Endodermal cell (in vitro differentiated cells): ENCODE measurements around the gene ROBO4. TPM values are rescaled to one million over a fixed set of nuclear protein-coding genes. Genes with fewer than 3 reads are reported as not detected.
A peak's percentile ranks its signal among the peaks of the same experiment; 100 is the strongest.

ENCODE experiments used
- DNase-seq: peaks from one replicate; pipeline ENCODE4 v3.0.0-alpha.2; 2017
- H3K27ac ChIP-seq: 2 replicates; pipeline ENCODE4 v1.5.1; 2013; ENCODE audit warnings: mild to moderate bottlenecking, low read depth, low read length, moderate library complexity
- H3K27me3 ChIP-seq: 2 replicates; pipeline ENCODE4 v1.6.1; 2013; ENCODE audit warnings: mild to moderate bottlenecking, low read length, moderate library complexity; ENCODE audit not compliant: insufficient read depth, control insufficient read depth, poor library complexity, severe bottlenecking
- H3K36me3 ChIP-seq: 2 replicates; pipeline ENCODE4 v1.7.0; 2013; ENCODE audit warnings: mild to moderate bottlenecking, low read length, moderate library complexity; ENCODE audit not compliant: control insufficient read depth, insufficient read depth
- H3K4me1 ChIP-seq: one replicate; pipeline ENCODE4 v1.7.0; 2013; ENCODE audit warnings: low read length; ENCODE audit not compliant: control insufficient read depth, insufficient read depth
- H3K4me3 ChIP-seq: 2 replicates; pipeline ENCODE4 v1.5.1; 2013; ENCODE audit warnings: mild to moderate bottlenecking, low read length, moderate library complexity
- H3K9ac ChIP-seq: 2 replicates; pipeline ENCODE4 v1.6.1; 2013; ENCODE audit warnings: mild to moderate bottlenecking, low read length, moderate library complexity; ENCODE audit not compliant: poor library complexity, severe bottlenecking; ENCODE audit errors: extremely low read depth
- H3K9me3 ChIP-seq: 2 replicates; pipeline ENCODE4 v1.6.1; 2013; ENCODE audit warnings: mild to moderate bottlenecking, low read length, moderate library complexity; ENCODE audit not compliant: control insufficient read depth
- H3K27ac Mint-ChIP-seq: 2 replicates; pipeline ENCODE4 v1.8.0; 2020; ENCODE audit warnings: mixed read lengths
- H3K27me3 Mint-ChIP-seq: 2 replicates; pipeline ENCODE4 v1.8.0; 2021; ENCODE audit warnings: mild to moderate bottlenecking, mixed read lengths; ENCODE audit not compliant: insufficient read depth
- H3K36me3 Mint-ChIP-seq: 2 replicates; pipeline ENCODE4 v1.8.0; 2020; ENCODE audit warnings: low read depth, mixed read lengths
- H3K4me1 Mint-ChIP-seq: 2 replicates; pipeline ENCODE4 v1.8.0; 2020; ENCODE audit warnings: mixed read lengths
- H3K4me3 Mint-ChIP-seq: 2 replicates; pipeline ENCODE4 v1.8.0; 2020; ENCODE audit warnings: mild to moderate bottlenecking, moderate library complexity, mixed read lengths
- H3K9me3 Mint-ChIP-seq: 2 replicates; pipeline ENCODE4 v1.8.0; 2020; ENCODE audit warnings: mild to moderate bottlenecking, mixed read lengths
- WGBS, 2 experiments: methylation state at CpG; one replicate each; pipeline versions ENCODE4 v1.1.5 to v1.1.7; 2013; ENCODE audit warnings: missing lambda C conversion rate in 2 of 2, mixed read lengths in 1 of 2; ENCODE audit not compliant: insufficient coverage in 1 of 2, insufficient read length in 1 of 2; 5-methylcytosine and 5-hydroxymethylcytosine counted together
- total RNA-seq, 2 donors: library from RNA; stranded (reverse); fragmentation: NEBNext Ultra II Directional in 1 of 2; extraction: Animal tissue kit (Norgen Biotek cat#: 25700) in 1 of 2; gene quantifications; 2 replicates in 1 of 2; 3 replicates in 1 of 2; pipeline ENCODE4 v1.2.1, GENCODE V29; 2021
- TF ChIP-seq, protein P1 (sequence below): fragments of 200-600 bp; sonication (generic); conservative IDR thresholded peaks from 2 replicates; pipeline ENCODE4 v1.5.0; 2021; ENCODE audit warnings: antibody characterized with exemption, mild to moderate bottlenecking

ROBO4 gene
- total RNA-seq, 2 donors from 2014 or later, result 0.59 TPM; not detected in 1

DNA sequence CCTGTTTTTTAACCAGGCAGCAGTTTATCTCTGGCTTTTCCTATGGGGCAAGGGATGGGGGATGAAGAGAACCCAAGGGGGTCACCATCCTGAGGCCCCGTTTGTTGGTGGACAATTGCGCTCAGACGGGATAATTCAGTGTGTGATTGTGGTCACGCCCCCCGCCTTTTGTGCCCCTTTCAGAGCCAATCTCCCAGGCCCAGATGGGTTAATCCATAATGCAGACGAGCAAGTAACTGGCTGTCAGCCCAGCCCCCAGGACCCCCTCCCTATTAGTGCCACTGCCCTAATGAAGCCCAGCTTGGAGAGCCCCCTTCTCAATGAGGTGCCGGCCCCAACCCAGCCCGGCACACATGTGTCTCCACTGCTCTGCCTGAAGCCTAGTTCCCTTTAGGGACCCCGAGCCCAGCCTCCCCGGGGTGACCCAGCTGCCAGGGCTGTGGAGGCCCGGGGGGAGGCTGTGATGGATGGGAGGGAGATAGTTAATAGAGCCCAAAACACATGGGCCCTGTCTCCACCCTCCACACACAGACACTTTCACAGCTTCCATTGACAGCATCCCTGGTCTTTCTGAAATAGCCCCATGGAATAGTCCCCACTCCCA is 51.5 kb downstream of the ROBO4 start:
- no peaks in the 10 kb centered on the region for H3K36me3 Mint-ChIP-seq
- H3K36me3 ChIP-seq, result no peaks in the 10 kb centered on the region
- H3K4me1 Mint-ChIP-seq, result peaks cover 18% of the 10 kb centered on the region
- no peaks in the 10 kb centered on the region for H3K9me3 Mint-ChIP-seq
- H3K4me1 ChIP-seq, result no peaks in the 10 kb centered on the region
- TF ChIP-seq, protein P1, sequence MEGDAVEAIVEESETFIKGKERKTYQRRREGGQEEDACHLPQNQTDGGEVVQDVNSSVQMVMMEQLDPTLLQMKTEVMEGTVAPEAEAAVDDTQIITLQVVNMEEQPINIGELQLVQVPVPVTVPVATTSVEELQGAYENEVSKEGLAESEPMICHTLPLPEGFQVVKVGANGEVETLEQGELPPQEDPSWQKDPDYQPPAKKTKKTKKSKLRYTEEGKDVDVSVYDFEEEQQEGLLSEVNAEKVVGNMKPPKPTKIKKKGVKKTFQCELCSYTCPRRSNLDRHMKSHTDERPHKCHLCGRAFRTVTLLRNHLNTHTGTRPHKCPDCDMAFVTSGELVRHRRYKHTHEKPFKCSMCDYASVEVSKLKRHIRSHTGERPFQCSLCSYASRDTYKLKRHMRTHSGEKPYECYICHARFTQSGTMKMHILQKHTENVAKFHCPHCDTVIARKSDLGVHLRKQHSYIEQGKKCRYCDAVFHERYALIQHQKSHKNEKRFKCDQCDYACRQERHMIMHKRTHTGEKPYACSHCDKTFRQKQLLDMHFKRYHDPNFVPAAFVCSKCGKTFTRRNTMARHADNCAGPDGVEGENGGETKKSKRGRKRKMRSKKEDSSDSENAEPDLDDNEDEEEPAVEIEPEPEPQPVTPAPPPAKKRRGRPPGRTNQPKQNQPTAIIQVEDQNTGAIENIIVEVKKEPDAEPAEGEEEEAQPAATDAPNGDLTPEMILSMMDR, result no peak
- H3K4me3 Mint-ChIP-seq, result no peak overlapping the region
- peaks cover 100% of the 10 kb centered on the region for H3K27me3 ChIP-seq
- no peak for DNase-seq
- H3K27ac ChIP-seq, result peak overlapping the region; percentile 47
- H3K9me3 ChIP-seq, result no peaks in the 10 kb centered on the region
- no peak overlapping the region for H3K9ac ChIP-seq
- H3K27ac Mint-ChIP-seq, result no peak overlapping the region
- 44 to 59% methylated on average over 6 to 10 of the region's 11 CpGs for WGBS, 2 experiments
- no peaks in the 10 kb centered on the region for H3K27me3 Mint-ChIP-seq
- H3K4me3 ChIP-seq, result no peak overlapping the region

DNA sequence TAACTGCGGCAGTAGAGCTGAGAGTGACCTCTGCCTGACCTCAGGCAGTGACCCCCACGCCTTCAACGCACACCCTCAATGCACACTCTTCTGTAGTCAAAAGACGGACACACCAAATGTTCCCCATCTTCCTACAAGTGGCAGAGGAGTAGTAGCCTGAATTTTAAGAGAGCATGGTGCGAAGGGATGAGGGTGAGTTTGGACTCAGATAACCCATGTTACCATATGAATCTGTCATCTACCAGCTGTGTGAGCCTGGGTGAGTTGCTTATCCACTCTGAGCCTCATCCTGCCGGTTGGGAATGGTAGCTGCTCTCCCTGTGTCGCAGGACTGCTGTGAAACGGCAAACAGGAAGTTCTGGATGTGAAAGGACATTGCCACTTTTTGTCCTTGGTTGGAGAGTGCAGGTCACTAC is 53.0 kb downstream of the ROBO4 start:
- no peak overlapping the region for H3K4me3 ChIP-seq
- no peaks in the 10 kb centered on the region for H3K36me3 Mint-ChIP-seq
- peaks cover 100% of the 10 kb centered on the region for H3K27me3 ChIP-seq
- H3K27ac Mint-ChIP-seq, result no peak overlapping the region
- no peak overlapping the region for H3K27ac ChIP-seq
- no peak for DNase-seq
- TF ChIP-seq, protein P1, result no peak
- H3K9ac ChIP-seq, result no peak overlapping the region
- H3K9me3 Mint-ChIP-seq, result no peaks in the 10 kb centered on the region
- no peak overlapping the region for H3K4me3 Mint-ChIP-seq
- H3K4me1 Mint-ChIP-seq, result peaks cover 18% of the 10 kb centered on the region
- H3K36me3 ChIP-seq, result no peaks in the 10 kb centered on the region
- H3K4me1 ChIP-seq, result no peaks in the 10 kb centered on the region
- no peaks in the 10 kb centered on the region for H3K27me3 Mint-ChIP-seq
- 31 to 39% methylated on average over 5 to 8 of the region's 8 CpGs for WGBS, 2 experiments
- no peaks in the 10 kb centered on the region for H3K9me3 ChIP-seq

DNA sequence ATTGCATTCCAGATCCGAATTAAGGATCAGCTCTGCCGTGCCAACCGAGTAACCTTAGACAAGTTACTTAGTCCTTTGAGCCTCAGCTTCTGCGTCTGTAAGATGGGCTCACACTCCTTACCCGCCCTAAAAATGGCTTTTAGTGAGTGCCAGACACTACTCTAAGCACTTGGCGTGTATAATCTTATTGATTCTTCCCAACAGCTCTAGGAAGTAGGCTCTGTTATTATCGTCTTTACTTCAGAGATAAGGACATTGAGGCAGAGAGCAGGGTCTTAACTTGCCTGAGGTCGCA is 54.1 kb downstream of the ROBO4 start:
- 18 to 24% methylated on average over 5 to 8 of the region's 8 CpGs for WGBS, 2 experiments
- H3K9ac ChIP-seq, result no peak overlapping the region
- Mint-ChIP-seq H3K9me3 (no peaks in the 10 kb centered on the region), H3K4me3 (peak overlapping the region; percentile 41), H3K27me3 (peaks cover 6% of the 10 kb centered on the region), H3K4me1 (peaks cover 18% of the 10 kb centered on the region), H3K36me3 (no peaks in the 10 kb centered on the region), H3K27ac (no peak overlapping the region)
- H3K36me3 ChIP-seq, result no peaks in the 10 kb centered on the region
- no peak overlapping the region for H3K27ac ChIP-seq
- H3K27me3 ChIP-seq, result peaks cover 100% of the 10 kb centered on the region
- H3K9me3 ChIP-seq, result no peaks in the 10 kb centered on the region
- no peak for DNase-seq
- peak overlapping the region; percentile 15 for H3K4me3 ChIP-seq
- TF ChIP-seq, protein P1, result no peak
- no peaks in the 10 kb centered on the region for H3K4me1 ChIP-seq
